IPS-11a (cell line): Measurements from ENCODE around the gene FAM107B.

Experiments used
- H3K4me3 ChIP-seq: one replicate; pipeline ENCODE4 v1.5.1; 2013; ENCODE audit warnings: low read depth, low read length, control low read depth

The FAM107B gene

DNA sequence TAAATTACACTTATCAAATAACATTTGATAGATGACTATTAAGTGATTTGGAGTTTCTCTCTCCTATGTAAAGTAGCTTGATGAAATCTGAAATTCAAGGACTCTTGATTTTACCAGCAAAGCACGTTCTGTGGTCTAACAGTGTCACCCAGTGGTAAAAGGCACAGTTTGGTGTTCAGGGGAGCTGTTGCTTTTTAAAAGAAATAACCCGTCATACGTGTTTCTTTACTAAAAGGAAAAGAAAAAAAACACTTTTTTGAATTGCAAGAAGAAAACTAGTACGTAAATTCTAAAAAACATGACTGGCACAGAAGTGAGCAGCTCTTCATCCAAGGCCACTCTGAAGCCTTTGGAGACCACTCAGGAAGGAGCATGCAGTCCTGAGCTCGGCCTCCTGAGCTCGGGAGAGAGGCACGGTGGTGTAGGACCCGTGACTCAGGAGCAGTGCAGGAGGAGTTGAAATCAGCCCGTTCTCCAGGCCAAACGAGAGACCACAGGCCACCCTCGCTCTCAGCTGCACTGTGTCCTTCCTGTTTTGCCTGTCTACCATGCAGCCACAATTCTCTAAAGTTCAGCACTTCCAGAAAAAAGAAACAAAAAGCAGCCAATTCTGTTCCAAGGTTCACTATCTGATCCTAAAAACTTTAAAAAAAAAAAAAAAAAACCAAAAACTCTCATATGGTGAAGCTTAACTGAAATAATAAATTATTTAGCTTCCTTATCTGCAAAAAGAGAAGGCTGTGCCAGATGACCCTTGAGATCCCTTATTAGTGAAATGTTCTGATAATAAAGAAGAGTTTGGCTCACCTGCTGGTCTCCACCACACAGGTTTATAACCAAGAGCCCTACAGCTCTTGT is 231.4 kb downstream of the FAM107B start:
- H3K4me3 ChIP-seq: no peak overlapping the region

DNA sequence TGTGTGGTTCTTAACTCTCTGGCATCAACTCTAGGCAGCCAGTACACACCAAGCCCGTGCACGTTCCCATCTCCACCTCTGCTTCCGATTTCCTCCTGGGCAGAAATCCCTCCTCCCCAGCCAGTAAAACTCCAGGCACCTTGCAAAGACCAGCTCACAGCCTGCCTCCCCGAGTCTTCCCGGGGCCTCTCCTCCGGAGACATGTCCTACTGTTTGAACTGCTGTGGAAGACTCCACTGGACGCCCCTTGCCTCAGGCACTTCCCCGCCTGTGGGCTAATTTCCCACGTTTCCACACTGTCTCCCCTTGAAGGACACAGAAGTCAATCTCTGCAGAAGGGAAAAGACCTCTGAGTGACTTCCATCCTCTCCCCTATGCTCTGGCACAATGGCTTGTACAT is 233.3 kb downstream of the FAM107B start:
- H3K4me3 ChIP-seq: no peak overlapping the region

DNA sequence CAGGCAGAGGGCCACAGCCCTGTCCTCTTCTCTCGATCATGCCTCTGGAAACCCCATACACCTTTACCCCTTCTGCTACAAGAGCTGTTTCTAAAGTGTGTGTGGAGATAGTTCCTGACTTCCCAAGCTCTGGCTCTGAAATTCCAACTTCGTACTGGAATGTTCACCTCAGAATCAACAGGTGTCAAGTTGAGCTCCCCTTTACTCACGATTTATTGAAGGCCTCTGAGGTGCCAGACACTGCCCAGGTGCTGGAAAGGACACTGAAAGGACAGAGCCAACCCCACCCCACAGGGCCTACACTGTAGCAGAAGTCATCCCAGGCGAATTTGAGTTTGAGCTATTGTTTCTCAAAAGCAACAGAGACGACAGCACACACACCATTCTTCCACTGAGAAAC is 234.1 kb downstream of the FAM107B start:
- H3K4me3 ChIP-seq: no peak overlapping the region

DNA sequence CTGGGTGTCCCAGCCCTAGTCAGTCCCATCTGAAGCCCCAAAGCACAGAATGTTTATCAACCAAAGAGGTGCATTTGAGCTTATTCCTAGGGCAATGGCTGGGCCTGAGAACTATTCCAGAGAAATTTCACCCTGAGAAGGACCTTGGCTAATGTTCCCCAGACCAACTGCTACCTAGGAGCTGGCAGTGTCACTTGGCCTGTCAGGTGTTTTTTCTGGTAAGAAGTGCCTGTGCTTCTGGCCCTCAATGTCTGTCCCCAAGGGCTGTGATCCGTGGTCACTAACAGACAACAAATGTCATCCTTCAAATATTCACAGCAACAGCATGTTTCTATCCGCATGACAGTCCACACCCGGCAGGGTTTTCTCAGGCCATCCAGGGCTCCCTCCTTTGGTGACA is 234.6 kb downstream of the FAM107B start:
- no peak overlapping the region for H3K4me3 ChIP-seq

DNA sequence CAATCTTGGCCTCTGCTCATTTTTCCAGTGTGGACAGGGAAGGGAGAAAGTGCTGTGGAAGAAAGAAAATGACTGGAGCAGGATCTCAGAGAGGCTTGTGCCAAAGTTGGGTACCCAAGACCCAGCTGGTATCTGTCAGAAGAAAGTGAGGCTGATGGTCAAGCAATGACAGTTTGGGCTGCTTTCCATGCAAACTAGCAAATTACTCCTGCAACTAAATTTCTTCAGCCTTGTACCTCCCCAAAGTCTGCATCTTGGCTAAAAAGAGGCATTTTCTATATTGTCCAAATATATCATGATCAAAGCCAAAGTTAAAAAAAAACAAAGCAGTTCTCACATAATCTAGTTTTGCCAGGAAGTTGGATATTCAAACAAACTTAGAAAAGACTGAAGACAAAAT is 235.5 kb downstream of the FAM107B start:
- H3K4me3 ChIP-seq: no peak overlapping the region

DNA sequence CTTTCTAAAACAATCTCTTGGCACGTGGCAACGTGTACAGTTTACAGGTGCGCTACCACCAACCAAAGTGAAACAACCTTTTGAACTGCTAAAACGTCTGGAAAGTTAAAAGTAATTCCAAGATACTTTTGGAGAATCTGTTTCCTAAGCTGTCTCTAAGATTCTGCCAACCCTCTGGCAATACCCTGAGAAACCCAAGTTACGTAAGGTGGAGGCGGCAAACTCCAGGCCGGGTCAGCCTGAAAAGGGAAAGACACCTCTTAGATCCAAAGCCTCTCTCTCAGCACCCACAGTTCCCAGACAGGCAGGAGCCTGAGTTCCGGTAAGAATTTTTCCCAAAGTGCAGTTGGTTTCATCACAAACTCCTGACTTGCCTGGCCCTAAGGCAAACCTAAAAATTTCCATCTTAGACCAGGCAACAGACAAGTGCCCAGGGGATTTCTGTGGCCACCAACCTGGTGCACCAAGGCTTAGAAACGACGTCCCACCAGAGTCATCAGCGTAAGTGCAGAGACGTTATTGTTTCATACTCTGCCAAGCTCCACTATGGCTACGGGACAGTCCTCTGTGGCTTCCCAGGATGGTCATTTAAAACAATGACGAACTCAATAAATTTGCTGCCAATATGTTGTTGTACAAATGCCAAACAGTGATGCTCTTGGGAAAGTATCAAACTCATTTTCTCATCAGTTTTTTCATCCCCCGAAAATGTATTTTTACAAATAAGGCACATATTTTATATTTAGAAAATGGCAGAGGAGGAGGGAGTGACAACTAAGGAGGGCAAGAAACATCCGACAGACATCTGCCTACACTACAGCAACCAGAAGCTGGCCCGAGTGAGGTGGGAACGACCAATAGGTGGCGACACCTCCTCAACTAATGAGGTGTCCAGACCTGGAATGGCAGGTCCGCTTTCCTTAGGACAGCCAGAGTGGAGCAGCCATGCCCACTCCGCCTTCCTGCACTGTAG is 238.2 kb downstream of the FAM107B start:
- no peak overlapping the region for H3K4me3 ChIP-seq

DNA sequence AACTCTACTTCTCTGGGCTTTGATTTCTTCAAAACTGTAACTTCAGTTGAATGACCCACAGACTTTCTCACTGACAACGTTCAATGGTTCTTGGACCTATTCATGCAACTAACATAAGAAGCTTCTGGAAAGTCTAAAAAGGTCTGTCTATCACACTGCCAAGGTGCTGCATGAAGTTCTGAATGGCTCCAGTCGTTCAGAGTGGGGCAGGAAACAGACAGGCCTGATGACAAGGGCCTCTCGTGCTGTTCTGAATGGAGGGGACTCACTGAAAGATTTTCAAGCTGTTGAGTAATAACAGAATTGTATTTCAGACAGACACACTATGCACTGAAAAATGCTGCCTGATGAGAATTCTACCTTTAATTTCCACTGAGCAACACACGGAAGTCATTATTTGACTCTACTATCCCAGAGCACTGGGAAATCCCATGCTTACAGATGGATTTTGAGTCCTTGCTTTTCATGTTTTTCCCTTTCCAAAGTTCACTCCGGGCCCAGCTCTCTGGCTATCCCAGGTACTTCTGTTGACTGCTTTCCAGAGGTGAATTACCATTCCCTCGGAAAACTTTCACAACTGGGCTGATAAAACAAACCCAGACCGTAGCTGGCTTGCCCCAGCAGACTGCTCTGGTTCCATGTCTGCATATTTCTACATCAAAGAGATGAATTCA is 239.1 kb downstream of the FAM107B start:
- H3K4me3 ChIP-seq: no peak overlapping the region

DNA sequence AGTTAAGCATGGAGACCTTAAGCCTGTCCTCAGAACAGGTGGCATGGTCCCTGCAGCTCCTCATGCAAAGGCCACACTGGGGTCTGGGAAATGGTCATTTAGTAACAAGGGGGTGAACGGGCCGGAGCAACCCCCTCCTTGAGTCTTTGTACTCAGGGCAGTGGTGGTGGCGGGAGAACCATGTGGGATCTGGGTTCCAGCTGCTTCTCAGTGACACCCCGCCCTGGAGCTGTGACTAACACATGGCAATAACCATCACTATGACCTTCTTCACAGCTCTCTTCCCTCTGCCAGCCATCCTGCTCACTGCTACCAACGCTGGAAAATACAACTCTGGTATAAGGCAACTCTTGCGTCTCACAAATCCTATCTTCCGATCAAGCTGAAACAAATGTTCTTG is 240.5 kb downstream of the FAM107B start:
- no peak overlapping the region for H3K4me3 ChIP-seq

DNA sequence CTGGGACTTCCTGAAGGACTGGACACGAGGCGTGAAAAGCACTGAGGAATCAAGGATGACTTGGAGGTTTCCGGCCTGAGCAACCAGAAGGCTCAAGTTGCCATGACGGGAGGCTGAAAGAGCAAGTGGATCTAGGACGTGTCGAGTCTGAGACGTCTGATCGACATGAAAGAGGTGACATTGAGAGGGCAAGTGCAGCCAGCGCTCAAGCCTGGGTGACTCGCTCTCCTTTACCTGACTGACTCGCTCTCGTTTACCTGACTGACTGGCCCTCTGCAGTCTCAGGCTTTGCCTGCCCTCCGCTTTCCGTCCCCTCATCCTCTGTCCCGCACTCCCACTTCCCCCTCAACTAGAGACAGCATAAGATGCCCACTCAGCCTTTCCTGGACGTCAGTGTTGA is 241.4 kb downstream of the FAM107B start:
- no peak overlapping the region for H3K4me3 ChIP-seq

DNA sequence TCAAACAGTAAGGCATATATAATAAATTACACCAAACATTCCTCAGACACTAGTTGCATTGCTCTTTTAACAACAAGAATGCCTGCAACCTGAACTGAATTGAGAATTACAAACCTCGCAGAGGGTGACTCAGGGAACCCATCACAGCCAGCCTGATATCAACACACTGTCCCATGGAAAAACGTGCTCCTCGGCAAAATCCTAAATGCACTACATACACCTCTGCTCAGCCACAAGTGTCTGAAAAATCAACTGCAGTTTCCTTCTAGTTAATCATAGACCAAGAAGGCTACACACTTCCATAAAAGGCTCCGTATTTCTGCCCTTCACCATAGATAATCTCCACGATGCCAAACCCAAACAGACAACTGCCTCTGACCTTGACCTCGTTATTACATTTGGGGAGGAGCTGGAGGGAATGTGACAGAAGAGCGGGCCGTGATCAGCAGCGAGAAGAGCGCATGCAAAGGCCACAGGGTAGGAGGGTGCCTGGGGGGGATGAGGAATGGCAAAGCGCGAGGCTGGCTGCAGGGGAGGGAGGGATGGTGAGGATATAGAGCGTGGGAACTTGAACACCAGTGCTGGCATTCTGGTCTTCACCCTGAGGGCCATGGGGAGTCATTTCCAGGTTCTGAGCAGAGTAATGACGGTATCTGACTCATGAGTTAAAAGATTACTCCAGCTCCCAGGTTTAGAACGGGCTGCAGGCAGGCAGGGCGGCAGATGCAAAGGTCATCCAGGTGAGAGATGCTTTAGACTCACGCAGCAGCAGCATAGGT is 242.0 kb downstream of the FAM107B start:
- no peak overlapping the region for H3K4me3 ChIP-seq

DNA sequence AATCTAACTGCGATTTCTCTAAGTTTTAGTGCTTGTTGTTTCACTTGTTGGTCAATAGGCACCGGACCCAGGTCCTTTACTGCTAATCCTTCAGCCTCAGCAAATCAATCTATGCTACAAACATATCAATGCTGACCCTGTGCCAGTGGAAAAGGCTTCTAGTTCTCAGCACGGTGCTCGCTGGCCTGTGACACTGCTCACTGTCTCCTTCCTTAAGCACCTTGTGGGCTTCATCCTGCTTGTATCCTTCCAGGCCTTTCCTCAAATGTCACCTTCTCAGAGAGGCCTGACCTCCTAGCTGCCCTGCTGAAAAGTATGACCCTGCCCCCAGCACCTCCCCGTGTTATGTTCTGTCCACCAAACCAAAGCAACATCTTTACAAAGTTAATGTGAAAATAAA is 242.7 kb downstream of the FAM107B start:
- no peak overlapping the region for H3K4me3 ChIP-seq

DNA sequence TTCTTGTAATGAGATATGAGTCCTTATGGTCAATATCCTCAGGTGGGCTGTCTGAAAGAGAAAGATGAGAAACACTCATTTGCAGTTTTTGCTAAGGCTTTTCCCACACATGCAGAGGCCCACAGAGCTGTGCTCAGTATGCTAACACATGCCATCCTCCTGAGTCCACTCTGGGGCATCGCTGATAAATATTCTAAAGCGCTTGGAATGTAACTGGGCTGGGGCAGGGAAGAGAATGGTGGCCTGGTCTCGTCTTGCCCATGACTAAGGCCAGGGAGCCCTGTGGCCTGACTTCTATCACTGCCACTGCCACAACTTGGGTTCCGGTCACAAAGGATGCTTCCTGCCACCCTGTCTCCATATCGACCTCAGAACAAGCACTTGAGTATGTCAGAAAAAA is 244.2 kb downstream of the FAM107B start:
- no peak overlapping the region for H3K4me3 ChIP-seq

DNA sequence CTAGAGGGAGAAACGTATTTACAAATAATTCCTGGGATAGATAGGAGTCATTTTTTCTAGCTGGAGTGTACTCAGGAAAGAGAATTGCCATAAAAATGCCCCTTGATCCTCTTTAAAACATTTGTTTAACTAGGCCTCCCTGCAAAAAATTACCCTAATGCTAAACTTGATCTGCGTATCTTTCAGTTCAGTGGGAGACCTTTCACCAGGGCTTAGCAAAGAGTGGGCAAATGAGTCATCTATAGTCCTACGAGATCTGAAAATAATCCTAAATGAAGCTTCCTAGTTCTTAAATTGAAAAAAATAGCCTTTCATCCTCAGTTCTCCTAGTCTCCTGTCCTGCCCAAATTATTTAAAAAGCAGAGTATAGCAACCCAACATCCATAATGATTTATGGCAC is 245.3 kb downstream of the FAM107B start:
- H3K4me3 ChIP-seq: no peak overlapping the region

DNA sequence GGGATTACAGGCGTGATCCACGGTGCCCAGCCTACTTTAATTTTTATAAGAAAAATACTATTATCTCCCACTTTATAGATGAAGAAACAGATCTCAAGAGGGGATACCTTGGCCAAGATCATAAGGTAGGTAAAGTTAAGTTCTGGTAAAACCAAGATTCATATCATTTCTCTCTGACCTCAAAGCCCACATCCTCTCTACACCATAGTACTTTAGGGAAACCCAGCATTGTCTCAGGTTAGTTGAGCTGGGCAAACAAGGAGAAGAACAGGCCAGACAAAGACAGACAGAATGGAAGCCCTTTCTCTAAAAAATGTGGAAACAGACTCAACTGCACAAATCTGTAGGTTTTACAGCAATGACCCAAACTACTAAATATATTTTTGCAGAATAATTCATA is 246.2 kb downstream of the FAM107B start:
- H3K4me3 ChIP-seq: no peak overlapping the region

DNA sequence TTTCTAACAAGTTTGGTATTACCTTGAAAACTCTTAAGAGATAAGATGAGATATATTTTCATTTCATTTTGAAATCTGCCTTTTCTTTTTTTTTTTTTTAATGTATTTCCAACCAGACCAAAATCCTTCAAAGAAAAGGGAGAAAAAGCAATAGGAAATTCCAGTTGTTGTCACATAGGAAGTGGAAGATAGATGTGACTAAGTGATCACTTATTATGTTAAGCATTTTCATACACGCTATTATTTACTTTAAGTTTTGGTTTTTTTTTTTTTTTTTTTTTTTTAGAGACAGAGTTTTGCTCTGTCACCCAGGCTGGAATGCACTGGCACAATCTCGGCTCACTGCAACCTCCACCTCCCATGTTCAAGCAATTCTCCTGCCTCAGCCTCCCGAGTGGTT is 246.8 kb downstream of the FAM107B start:
- H3K4me3 ChIP-seq: no peak overlapping the region

DNA sequence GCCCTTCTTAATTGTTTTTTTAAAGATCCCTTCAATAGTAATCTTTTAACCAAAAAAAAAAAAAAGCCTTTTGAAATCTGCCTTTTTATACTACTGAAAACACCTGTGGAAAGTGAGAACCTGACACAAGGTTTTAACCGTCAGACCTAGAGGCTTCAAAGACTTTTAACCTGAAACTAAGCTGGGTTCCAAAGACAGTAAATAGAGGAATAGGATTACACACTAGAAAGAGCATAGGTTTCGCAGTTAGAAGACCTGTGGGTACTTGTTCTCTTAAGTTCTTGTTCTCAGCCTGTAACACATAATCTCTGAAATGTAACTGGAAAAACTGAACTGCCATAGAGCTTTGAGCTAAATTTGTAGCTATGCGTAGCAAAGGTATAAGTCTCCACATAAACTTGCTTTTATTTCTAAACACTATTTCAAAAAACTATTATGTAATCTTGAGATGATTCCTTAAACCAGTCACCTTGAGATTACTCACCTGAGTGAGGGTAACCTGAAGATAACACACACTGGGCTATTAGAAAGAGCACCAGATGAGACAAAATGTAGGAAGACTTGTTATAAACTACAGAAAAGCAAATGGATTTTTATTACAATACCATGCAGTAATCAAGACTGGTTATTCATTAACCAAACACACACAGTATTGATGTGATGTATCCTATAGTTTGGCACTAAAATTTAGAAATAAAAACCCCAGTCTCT is 247.4 kb downstream of the FAM107B start:
- H3K4me3 ChIP-seq: no peak overlapping the region

DNA sequence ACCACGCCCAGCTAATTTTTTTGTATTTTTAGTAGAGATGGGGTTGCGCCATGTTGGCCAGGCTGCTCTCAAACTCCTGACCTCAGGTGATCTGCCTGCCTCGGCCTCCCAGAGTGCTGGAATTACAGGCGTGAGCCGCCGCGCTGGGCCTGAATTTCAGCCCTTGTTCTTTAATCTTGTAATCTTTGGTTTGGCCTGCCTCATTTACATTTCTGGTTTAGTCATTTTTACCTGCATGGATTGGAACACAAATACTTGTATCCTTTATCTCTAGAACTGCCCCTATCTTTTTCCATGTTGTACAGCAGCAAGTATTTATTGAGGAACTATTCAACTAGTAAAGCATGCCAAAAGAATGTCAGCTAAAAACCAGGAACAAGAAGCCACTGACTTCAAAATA is 248.4 kb downstream of the FAM107B start:
- no peak overlapping the region for H3K4me3 ChIP-seq

DNA sequence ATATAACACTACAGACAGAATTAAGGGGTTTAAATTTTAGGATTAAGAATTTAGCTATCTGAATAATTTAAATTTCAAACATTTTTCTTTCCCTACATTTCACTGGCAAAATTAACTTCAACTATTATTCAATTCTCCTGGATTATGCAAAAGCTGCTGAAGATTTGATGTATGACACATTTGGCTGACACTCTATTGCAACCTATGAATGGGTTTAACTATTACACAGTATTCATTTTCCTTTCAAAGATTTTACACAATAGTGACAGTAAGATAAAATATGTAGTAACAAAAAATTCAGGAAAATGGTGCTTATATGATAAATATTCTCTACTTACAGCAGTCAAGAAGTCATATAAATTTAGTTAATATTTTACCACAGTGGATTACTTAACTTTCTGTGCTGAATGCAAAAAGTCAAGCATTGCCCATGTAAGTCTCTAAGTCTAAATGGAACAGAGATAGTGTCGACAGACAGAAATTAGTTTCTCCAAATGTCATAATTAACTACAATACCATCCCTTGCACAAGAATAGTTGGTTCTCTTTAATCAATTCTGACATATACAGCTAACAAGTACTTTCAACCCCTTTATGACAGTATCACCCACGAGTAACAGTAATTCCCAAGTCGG is 249.9 kb downstream of the FAM107B start:
- no peak overlapping the region for H3K4me3 ChIP-seq

DNA sequence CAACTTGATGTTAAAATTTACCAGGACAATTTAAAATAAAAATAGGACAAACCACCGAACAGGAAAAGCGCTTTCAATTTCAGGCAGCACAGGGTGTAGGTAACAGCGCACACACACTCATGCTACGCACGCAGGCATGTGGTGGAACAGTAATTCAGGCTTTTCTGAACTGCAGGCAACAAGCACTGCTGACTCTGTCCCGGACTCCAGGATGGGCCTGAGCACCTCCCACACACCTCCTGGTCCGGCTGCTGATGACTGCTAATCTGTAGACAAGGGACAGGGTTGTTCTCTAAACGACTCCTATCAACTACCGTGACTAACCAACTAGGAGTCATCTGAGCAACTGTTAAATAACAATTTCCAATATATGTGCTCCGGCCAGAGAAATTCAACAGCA is 251.4 kb downstream of the FAM107B start:
- no peak overlapping the region for H3K4me3 ChIP-seq

DNA sequence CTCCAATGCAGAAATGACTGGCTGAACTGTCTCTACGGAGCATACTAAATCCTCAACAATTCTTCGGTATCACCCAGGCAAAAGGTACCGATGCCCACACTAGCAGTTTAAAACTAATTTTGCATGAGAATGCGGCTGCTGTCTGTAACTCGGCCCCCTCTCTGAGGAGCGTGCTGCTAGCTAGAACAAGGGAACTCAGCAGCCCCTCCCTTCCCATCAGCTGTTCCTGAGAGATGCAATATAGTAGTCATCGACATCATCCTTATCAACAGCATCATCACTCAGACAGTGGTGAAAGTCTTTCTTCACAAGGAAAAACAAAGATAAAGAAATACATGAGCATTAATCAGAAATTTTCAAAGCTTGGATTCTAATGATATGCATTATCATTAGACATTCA is 254.9 kb downstream of the FAM107B start:
- H3K4me3 ChIP-seq: no peak overlapping the region
